CD4-positive, alpha-beta T cell treated with Interleukin-6 at 100 ng/mL for 8 hours (primary cell): ENCODE data around the gene TMEM45A.
"Not testable (repeated sequence)": the region's sequence is repeated elsewhere in the genome, so short reads cannot be mapped to it uniquely, and the experiment has no call there.

Experiments
- DNase-seq: peaks from one replicate; pipeline ENCODE4 v3.0.0-alpha.2; 2020; ENCODE audit warnings: mixed read lengths, low spot score

The TMEM45A gene

GRCh38 chr3:100533176-100533575 lies 40.8 kb downstream of the TMEM45A start:
- DNase-seq: no peak

DNA sequence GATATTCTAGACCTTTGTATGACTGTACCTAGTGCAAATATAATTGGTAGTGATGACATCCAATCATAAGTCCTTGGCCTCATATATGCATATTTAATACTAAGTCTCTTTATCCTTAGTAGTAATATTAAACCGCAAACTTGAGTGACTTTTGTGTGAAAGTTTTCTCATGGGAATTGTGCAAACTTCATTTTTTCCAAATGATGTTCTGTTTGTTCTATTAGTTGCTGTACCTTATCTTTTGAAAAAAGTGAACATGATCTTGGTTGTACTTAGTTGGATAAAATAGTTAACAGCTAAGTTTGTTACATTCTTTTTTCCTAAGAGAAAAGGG lies 43.2 kb downstream of the TMEM45A start:
- no peak for DNase-seq

- no peak for DNase-seq
Observed at GRCh38 chr3:100536093-100536492, 43.7 kb downstream of the TMEM45A start.

GRCh38 chr3:100537646-100538338 lies 45.4 kb downstream of the TMEM45A start:
- no peak for DNase-seq

GRCh38 chr3:100538339-100538706 lies 45.9 kb downstream of the TMEM45A start:
- DNase-seq: no peak

- no peak for DNase-seq
Observed at GRCh38 chr3:100540791-100541334, 48.4 kb downstream of the TMEM45A start.

DNA sequence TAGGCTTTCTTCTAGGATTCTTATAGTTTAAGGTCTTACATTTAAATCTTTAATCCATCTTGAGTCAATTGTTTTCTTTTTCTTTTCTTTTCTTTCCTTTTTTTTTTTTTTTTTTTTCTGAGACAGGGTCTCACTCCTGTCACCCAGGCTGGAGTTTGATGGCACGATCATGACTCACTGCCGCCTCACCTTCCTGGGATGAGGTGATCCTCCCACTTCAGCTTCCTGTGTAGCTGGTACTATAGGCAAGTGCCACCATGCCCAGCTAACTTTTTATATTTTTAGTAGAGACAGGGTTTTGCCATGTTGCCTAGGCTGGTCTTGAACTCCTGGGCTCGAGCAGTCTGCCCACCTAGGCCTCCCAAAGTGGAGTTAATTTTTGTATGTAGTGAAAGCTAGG lies 49.0 kb downstream of the TMEM45A start:
- not testable (repeated sequence) for DNase-seq

DNA sequence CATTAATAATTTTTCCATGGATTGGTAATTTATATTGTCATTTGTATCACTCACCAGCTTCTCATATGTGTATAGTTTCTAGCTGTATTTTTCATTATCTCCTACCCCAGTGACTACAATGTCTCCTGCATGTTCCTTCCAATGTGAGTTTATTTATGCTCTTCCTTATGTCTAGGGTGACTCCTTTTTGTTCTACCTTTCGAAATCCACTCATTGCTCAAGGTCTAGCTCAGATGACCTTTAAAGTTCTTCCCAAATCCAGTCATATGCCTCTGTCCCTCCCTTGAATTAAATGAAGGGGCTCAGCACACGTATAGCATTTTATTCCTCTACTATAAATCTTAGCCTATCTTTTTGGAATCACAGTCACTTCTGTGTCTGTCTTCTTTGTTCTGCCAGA lies 53.0 kb downstream of the TMEM45A start:
- DNase-seq: no peak

DNA sequence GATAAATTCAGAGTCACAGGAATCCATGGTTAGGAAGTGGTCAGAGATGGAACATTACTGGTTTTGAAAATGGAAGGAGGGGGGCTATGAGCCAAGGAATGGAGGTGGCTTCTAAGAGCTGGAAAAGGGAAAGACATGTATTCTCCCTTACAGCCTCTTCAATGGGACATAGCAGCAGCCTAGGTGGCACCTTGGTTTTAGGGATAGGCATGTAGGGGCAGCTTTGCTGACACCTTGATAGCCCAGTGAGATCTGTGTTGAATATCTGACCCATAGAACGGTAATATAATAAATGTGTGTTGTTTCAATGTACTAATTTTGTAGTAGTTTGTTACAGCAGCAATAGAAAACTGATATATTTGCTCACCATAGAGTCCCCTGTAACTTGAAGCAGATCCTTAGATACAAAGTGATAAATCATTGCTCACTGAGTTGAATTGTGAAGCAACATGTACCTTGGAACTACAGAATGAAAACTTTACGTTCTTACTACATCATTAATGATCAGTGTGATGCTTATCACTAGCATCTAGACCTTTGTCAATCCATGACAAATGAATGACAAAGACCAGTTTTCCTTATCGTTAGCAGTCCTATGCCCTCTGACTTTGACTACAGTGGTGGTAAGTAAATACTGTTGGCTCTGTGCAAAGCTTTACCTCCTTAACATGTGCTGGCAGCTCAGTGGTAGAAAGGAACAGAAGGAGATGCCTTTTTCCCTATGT lies 53.8 kb downstream of the TMEM45A start:
- DNase-seq: no peak

GRCh38 chr3:100548053-100548452 lies 55.6 kb downstream of the TMEM45A start:
- no peak for DNase-seq

DNA sequence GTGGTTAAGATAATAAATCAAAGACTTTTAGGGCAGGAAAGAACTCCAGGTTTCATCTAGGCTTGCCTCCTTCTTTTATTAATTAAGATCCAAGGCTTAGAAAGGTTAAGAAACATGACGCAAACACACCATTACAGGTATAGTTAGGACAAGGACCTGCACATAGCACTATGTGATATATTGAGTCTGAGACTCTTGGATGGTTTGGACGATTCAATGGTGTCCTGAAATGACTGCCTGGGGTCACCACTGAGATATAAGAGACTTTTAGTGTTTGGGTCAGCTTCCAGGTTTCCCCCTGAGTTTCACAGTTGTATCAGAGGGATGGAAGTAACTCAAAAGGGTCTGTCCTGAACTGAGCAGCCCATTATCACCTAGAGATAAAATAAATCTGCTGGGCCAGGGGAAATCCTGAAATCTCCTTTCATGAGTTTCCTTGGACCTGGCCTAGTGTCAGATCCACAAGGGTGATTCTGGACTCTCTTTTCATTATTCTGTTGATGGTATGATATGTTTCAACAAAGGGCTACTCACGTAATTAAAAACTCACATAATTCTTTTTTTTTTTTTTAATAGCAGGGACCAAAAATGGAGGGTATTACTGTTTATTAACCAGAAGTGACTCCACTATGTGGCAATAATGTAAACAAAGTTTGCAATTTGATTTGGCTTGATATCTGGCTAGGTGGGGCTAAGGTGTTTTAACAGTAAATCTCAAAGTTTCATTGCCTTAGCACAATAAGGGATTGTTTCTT lies 61.4 kb downstream of the TMEM45A start:
- DNase-seq: no peak

DNA sequence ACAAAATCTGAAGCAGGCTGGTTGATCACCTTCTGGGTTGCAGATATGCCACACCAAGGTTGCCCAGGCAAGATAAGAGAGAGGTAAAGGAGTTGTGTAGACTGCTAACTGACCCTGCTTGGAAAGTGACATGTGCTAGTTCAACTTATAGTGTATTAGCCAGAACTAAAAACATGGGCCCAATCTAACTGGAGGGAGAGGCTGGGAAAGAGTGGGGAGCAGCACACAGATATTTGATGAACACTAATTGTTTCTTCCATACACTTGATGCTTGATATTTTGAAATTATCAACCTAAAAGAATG lies 61.9 kb downstream of the TMEM45A start:
- DNase-seq: no peak

GRCh38 chr3:100556673-100557310 lies 64.4 kb downstream of the TMEM45A start:
- DNase-seq: no peak

- DNase-seq: no peak
Observed at GRCh38 chr3:100558233-100558632, 65.8 kb downstream of the TMEM45A start.

DNA sequence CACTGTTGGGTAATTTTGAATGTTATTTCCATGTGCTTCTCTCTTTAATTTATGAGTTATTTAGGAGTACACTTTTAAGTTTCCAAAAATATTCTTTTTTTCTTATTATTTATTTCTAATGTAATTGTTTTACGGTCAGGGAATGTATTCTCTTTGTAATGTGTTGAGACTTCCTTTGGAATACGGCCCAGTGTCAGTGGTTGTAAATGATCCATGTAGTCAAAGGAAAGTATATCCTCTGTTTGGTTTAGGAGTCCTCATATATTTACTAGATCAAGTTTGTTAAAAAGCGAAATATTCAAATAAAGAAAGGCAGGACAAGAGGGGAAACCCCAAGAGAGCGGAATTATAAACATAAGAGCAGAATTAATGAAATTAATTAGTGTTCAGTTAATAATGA lies 68.0 kb downstream of the TMEM45A start:
- DNase-seq: no peak

DNA sequence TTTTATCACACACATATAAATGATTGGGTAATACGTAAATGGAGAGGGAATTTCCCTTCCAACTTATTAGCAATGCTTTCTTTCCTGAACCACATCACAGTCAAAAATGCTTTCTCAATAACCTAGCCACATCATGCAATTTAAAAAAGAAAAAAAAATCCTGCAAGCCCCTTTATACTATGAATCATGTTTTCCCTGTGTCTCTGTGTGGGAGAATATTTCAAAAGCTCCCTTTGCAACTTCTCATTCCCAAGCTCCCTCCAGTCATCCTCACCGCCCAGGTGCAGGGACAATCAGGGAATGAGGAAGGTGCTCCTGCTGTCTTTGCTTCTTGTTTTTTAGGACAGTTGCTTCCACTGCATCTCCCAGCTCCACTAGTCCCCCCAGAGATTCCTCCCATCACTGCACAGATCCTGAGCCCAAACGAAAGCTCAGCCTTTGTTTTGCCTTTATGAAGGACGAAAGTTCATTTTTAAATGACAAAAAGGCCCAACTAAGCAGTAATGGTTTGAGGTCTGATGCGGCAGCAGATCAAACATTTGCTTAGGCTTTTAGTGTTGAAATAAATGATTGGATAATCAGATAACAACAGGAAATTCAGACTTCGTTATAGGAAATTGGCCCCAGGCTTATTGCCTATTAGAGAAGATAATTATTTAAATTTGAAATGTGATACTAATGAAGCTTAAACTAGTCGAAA lies 69.2 kb downstream of the TMEM45A start:
- DNase-seq: no peak

- no peak for DNase-seq
Observed at GRCh38 chr3:100562224-100562857, 69.9 kb downstream of the TMEM45A start.

- DNase-seq: no peak
Observed at GRCh38 chr3:100563228-100563627, 70.8 kb downstream of the TMEM45A start.

DNA sequence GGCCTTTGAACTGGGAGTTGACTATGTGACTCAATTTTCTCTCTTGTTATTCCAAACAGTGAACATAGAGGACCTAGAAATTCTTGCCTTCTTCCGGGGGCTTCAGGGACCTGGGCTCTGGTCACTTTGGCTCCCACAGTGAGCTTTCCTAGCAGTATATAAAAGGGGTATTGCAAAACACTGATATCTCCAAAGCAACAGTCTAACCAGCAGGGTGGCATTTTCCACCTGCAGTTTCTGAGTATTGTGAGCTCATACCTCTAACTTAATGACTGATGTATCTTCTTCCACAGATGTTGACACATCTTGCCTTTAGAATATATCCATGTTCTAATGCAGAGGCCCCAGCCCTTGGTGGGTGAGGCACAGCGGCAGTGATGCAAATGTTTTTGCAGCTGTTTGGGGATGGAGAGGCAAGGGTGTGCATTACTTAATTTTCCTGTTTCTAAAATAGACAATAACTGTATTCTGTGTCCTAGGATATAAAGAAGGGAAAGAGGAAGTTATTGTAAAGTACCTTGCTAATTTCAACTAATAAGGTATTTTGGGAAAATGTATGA lies 71.3 kb downstream of the TMEM45A start:
- no peak for DNase-seq

DNA sequence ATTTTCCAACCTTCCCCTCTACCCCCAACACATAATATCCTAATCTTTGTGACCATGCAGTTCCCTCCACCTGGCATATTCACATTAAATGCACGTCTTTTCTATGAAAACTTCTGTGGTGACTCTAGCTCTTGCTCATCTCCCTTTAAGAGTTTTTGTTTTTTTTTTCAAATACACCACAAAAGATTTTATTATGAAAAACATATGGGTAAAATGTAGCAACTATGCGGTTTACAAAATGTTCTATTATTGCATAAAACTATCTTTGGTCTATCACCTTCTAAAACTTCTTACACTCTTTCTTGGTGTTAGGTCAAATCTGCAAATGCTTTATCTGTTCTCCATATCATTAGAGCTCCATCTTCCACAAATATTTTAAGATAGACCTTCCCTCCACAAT lies 78.4 kb downstream of the TMEM45A start:
- DNase-seq: no peak

- DNase-seq: no peak
Observed at GRCh38 chr3:100574536-100574935, 82.1 kb downstream of the TMEM45A start.
